GM23248 (cell line): ENCODE results near the gene HOXB9. TPM values are rescaled to one million over a fixed set of nuclear protein-coding genes. Genes with fewer than 3 reads are reported as not detected.

Experiments used
- DNase-seq: peaks from one replicate; pipeline ENCODE4 v3.0.0-alpha.2; 2015
- H2AFZ ChIP-seq: fragments of 200-600 bp; sonication (generic); 2 replicates; pipeline ENCODE4 v1.6.1; 2016; ENCODE audit warnings: antibody characterized with exemption
- H3F3A ChIP-seq: fragments of 200-600 bp; sonication (generic); 2 replicates; pipeline ENCODE4 v1.6.1; 2016; ENCODE audit warnings: mild to moderate bottlenecking, antibody characterized with exemption, mixed run types; ENCODE audit not compliant: insufficient read depth
- H3K27ac ChIP-seq: fragments of 200-600 bp; sonication (generic); 2 replicates; pipeline ENCODE4 v1.5.1; 2016; ENCODE audit warnings: mild to moderate bottlenecking
- H3K27me3 ChIP-seq: fragments of 200-600 bp; sonication (generic); replicated peaks from 2 replicates; pipeline ENCODE4 v1.6.1; 2016; ENCODE audit warnings: mild to moderate bottlenecking; ENCODE audit not compliant: insufficient read depth
- H3K36me3 ChIP-seq: fragments of 200-600 bp; sonication (generic); 2 replicates; pipeline ENCODE4 v1.6.1; 2016; ENCODE audit warnings: low read depth, mild to moderate bottlenecking
- H3K4me1 ChIP-seq: fragments of 200-600 bp; sonication (generic); 2 replicates; pipeline ENCODE4 v1.6.1; 2016; ENCODE audit warnings: mild to moderate bottlenecking; ENCODE audit not compliant: insufficient read depth
- H3K4me2 ChIP-seq: fragments of 200-600 bp; sonication (generic); one replicate; pipeline ENCODE4 v1.6.1; 2016; ENCODE audit warnings: mild to moderate bottlenecking; ENCODE audit not compliant: unreplicated experiment
- H3K4me3 ChIP-seq: fragments of 200-600 bp; sonication (generic); 2 replicates; pipeline ENCODE4 v1.5.1; 2016; ENCODE audit warnings: mild to moderate bottlenecking
- H3K79me2 ChIP-seq: fragments of 200-600 bp; sonication (generic); 2 replicates; pipeline ENCODE4 v1.6.1; 2016; ENCODE audit warnings: mild to moderate bottlenecking; ENCODE audit not compliant: insufficient read depth
- H3K9ac ChIP-seq: fragments of 200-600 bp; sonication (generic); 2 replicates; pipeline ENCODE4 v1.6.1; 2016; ENCODE audit warnings: mild to moderate bottlenecking
- H3K9me2 ChIP-seq: fragments of 200-600 bp; sonication (generic); 2 replicates; pipeline ENCODE4 v1.6.1; 2016; ENCODE audit warnings: mixed run types, mild to moderate bottlenecking, moderate library complexity; ENCODE audit not compliant: insufficient read depth
- H3K9me3 ChIP-seq: fragments of 200-600 bp; sonication (generic); one replicate; pipeline ENCODE4 v1.6.1; 2017; ENCODE audit warnings: low read depth
- H4K20me1 ChIP-seq: fragments of 200-600 bp; sonication (generic); 2 replicates; pipeline ENCODE4 v1.6.0; 2016; ENCODE audit not compliant: insufficient read depth
- EZH2 ChIP-seq: fragments of 200-600 bp; sonication (generic); IDR thresholded peaks from 2 replicates; pipeline ENCODE4 v1.6.1; 2018; ENCODE audit warnings: antibody characterized with exemption, mild to moderate bottlenecking; ENCODE audit not compliant: insufficient read depth, poor library complexity, severe bottlenecking
- EZH2phosphoT487 ChIP-seq: fragments of 200-600 bp; sonication (generic); IDR thresholded peaks from 2 replicates; pipeline ENCODE4 v1.6.1; 2018; ENCODE audit warnings: antibody characterized with exemption, moderate library complexity, mild to moderate bottlenecking, low read depth; ENCODE audit not compliant: insufficient read depth
- WGBS, 2 experiments: methylation state at CpG; one replicate each; pipeline ENCODE4 v1.1.6; 2015 to 2017; ENCODE audit warnings: low lambda C conversion rate in 2 of 2, low coverage in 1 of 2; ENCODE audit errors: missing lambda C conversion rate in 2 of 2; 5-methylcytosine and 5-hydroxymethylcytosine counted together
- in situ Hi-C: fragments of 300-500 bp; cut with MboI; formaldehyde crosslinking; loops from 2 replicates; pipeline ENCODE4 v1.15.0; 2020
- polyA plus RNA-seq: library from polyadenylated mRNA; unstranded; fragments of >200 nt; fragmentation: Nextera tagmentation; extraction: Ambion mirVana; gene quantifications from 2 replicates; pipeline ENCODE4 v1.2.1, GENCODE V29; 2016
- total RNA-seq: library from RNA; depleted of rRNA; stranded (reverse); fragments of >200 nt; shearing (Covaris generic); gene quantifications from 2 replicates; pipeline ENCODE4 v1.2.3, GENCODE V29; 2014

HOXB9 gene
- total and polyA plus RNA-seq, 2 experiments from 2014 or later: not detected

- Histone ChIP-seq H3K36me3 (no peaks in the 10 kb centered on the region), H3K9ac (no peak overlapping the region), H3K4me2 (no peak overlapping the region), H3K27me3 (0 out of 2 replicates have a peak, but pooled peaks cover 2% of the 10 kb centered on the region), H3K9me2 (no peaks in the 10 kb centered on the region), H3K79me2 (peaks cover 23% of the 10 kb centered on the region), H3K9me3 (no peaks in the 10 kb centered on the region), H3K4me3 (no peak overlapping the region), H3K27ac (no peak overlapping the region), H3F3A (0 out of 2 replicates have a peak, but pooled peaks cover 8% of the 10 kb centered on the region), H2AFZ (no peak overlapping the region), H3K4me1 (0 out of 2 replicates have a peak, but pooled peaks cover 3% of the 10 kb centered on the region), H4K20me1 (no peaks in the 10 kb centered on the region)
- TF ChIP-seq EZH2: no peak
- no peak for TF ChIP-seq EZH2phosphoT487
- no peak for DNase-seq
- in situ Hi-C loops: no loop called here
- 69 to 74% methylated on average over 39 to 41 of the region's 41 CpGs for WGBS, 2 experiments
Measured at GRCh38 chr17:48605991-48606891, 19.9 kb downstream of the HOXB9 start.

GRCh38 chr17:48605409-48605919, 20.7 kb downstream of the HOXB9 start:
- Histone ChIP-seq H3K4me2 (peak overlapping the region; percentile 93), H3K36me3 (no peaks in the 10 kb centered on the region), H2AFZ (peak overlapping the region; percentile 87), H3K4me1 (0 out of 2 replicates have a peak, but pooled peaks cover 3% of the 10 kb centered on the region), H3K9me3 (no peaks in the 10 kb centered on the region), H3F3A (0 out of 2 replicates have a peak, but pooled peaks cover 8% of the 10 kb centered on the region), H3K27me3 (0 out of 2 replicates have a peak, but pooled peaks cover 2% of the 10 kb centered on the region), H4K20me1 (no peaks in the 10 kb centered on the region), H3K9ac (peak overlapping the region; percentile 70), H3K79me2 (peaks cover 31% of the 10 kb centered on the region), H3K9me2 (no peaks in the 10 kb centered on the region), H3K4me3 (peak overlapping the region; percentile 77), H3K27ac (peak overlapping the region; percentile 53)
- in situ Hi-C loops: no loop called here
- 38 to 42% methylated on average over 10 of the region's 10 CpGs for WGBS, 2 experiments
- TF ChIP-seq EZH2phosphoT487 (no peak), EZH2 (no peak)
- DNase-seq: no peak

- H4K20me1 ChIP-seq: no peaks in the 10 kb centered on the region
- H3K9ac ChIP-seq: peak within 1 kb of the TSS; percentile 70
- peak; percentile 74 for DNase-seq
- 15 to 18% methylated on average over 16 of the region's 16 CpGs for WGBS, 2 experiments
- H3K9me3 ChIP-seq: no peaks in the 10 kb centered on the region
- H3K4me1 ChIP-seq: 0 out of 2 replicates have a peak, but pooled peaks cover 3% of the 10 kb centered on the region
- 0 out of 2 replicates have a peak, but pooled peaks cover 2% of the 10 kb centered on the region for H3K27me3 ChIP-seq
- H3K27ac ChIP-seq: peak within 1 kb of the TSS; percentile 53
- peaks cover 36% of the 10 kb centered on the region for H3K79me2 ChIP-seq
- 0 out of 2 replicates have a peak, but pooled peaks cover 8% of the 10 kb centered on the region for H3F3A ChIP-seq
- H3K4me2 ChIP-seq: peak within 1 kb of the TSS; percentile 93
- H3K4me3 ChIP-seq: peak within 1 kb of the TSS; percentile 77
- peak within 1 kb of the TSS; percentile 87 for H2AFZ ChIP-seq
- no peaks in the 10 kb centered on the region for H3K9me2 ChIP-seq
- H3K36me3 ChIP-seq: no peaks in the 10 kb centered on the region
- in situ Hi-C loops: no loop called here
- no peak for TF ChIP-seq EZH2
- TF ChIP-seq EZH2phosphoT487: no peak
Measured at GRCh38 chr17:48604770-48605329, 21.3 kb downstream of the HOXB9 start, which contains the start of gene HOXB6. Gene HOXB6 (minus strand): TSS chr17:48604986. CDS start chr17:48598150, 6,836 bp downstream.
